Measurements from ENCODE around the gene LRRC32. TPM values are rescaled to one million over a fixed set of nuclear protein-coding genes. Genes with fewer than 3 reads are reported as not detected.

Gene LRRC32
- total RNA-seq, 1 experiment from 2014 or later: 0.15 TPM

GRCh38 chr11:76672431-76673175 lies 2.1 kb upstream of the LRRC32 start:
- no TSS peak for BruUV-seq (replicated peaks)
- intact Hi-C loops (cut with micrococcal nuclease; ENCODE audit: unreplicated experiment): no loop called here
- Histone ChIP-seq H3K4me1 (ENCODE audit: control insufficient read depth, insufficient read depth, low read length) (peaks cover 3% of the 10 kb centered on the region; the same call in 1 of the 2 replicates), H3K27me3 (ENCODE audit: control insufficient read depth, insufficient read depth, low read length) (peaks cover 8% of the 10 kb centered on the region), H3K4me3 (ENCODE audit: low read depth in 2 of 2, low read length in 2 of 2) (no peak overlapping the region), H3K27ac (ENCODE audit: low read length) (no peak overlapping the region), H3K9me3 (ENCODE audit: control insufficient read depth, insufficient read depth, low read depth, low read length) (no peaks in the 10 kb centered on the region), H3K36me3 (ENCODE audit: control insufficient read depth, insufficient read depth, low read length) (no peaks in the 10 kb centered on the region)
- in situ Hi-C loops (cut with HindIII; ENCODE audit: low pct_unique_long_range_greater_than_20kb, low sequenced_read_pairs): no loop called here
- DNase-seq (ENCODE audit: low read depth, low spot score): no peak
- ChIA-PET CTCF (interaction anchor here (0.6 to 3.2 kb wide), 3 partner anchors 11 to 74 kb away, joined by 3 to 10 read pairs (median 3); no protein-coding TSS in a partner anchor), POLR2A (no interaction called here)
- TF ChIP-seq REST (IDR thresholded peaks at IDR 0.05; ENCODE audit: insufficient read depth in 1 of 2, low read depth in 2 of 2, low read length in 1 of 2) (no peak), SIN3A (IDR thresholded peaks at IDR 0.05; ENCODE audit: borderline replicate concordance, insufficient read depth, low read depth, low read length) (no peak), CTCF (IDR thresholded peaks at IDR 0.05) (no peak), TCF7L2 (IDR thresholded peaks at IDR 0.05; ENCODE audit: low read depth, low read length) (no peak), POLR2AphosphoS5 (IDR thresholded peaks at IDR 0.05; ENCODE audit: low read depth, low read length) (no peak)
- 0 out of 2 replicates have a peak, but pooled peaks have one; percentile 25 for ATAC-seq

- no peak for ATAC-seq
- Histone ChIP-seq H3K27me3 (ENCODE audit: control insufficient read depth, insufficient read depth, low read length) (peaks cover 8% of the 10 kb centered on the region), H3K9me3 (ENCODE audit: control insufficient read depth, insufficient read depth, low read depth, low read length) (no peaks in the 10 kb centered on the region), H3K27ac (ENCODE audit: low read length) (no peak overlapping the region), H3K36me3 (ENCODE audit: control insufficient read depth, insufficient read depth, low read length) (no peaks in the 10 kb centered on the region), H3K4me3 (ENCODE audit: low read depth in 2 of 2, low read length in 2 of 2) (no peak overlapping the region), H3K4me1 (ENCODE audit: control insufficient read depth, insufficient read depth, low read length) (peaks cover 3% of the 10 kb centered on the region; the same call in 1 of the 2 replicates)
- POLR2A ChIA-PET: interaction anchor here (0.6 kb wide), 1 partner anchor 26 kb away, joined by 3 read pairs; no protein-coding TSS in a partner anchor
- CTCF ChIA-PET: interaction anchor here (1.0 to 3.2 kb wide), 2 partner anchors 24 to 73 kb away, joined by 3 to 10 read pairs; no protein-coding TSS in a partner anchor
- DNase-seq (ENCODE audit: low read depth, low spot score): no peak
- no TSS peak for BruUV-seq (replicated peaks)
- no peak for TF ChIP-seq TCF7L2 (IDR thresholded peaks at IDR 0.05; ENCODE audit: low read depth, low read length)
- TF ChIP-seq CTCF (IDR thresholded peaks at IDR 0.05): no peak
- TF ChIP-seq REST (IDR thresholded peaks at IDR 0.05; ENCODE audit: insufficient read depth in 1 of 2, low read depth in 2 of 2, low read length in 1 of 2): no peak
- no peak for TF ChIP-seq POLR2AphosphoS5 (IDR thresholded peaks at IDR 0.05; ENCODE audit: low read depth, low read length)
- no peak for TF ChIP-seq SIN3A (IDR thresholded peaks at IDR 0.05; ENCODE audit: borderline replicate concordance, insufficient read depth, low read depth, low read length)
- in situ Hi-C loops (cut with HindIII; ENCODE audit: low pct_unique_long_range_greater_than_20kb, low sequenced_read_pairs) (no loop called here), intact Hi-C loops (cut with micrococcal nuclease; ENCODE audit: unreplicated experiment) (no loop called here)
Observed at GRCh38 chr11:76671626-76672309, 1.2 kb upstream of the LRRC32 start.

Data from Panc1 (cell line).